Measurements from ENCODE around the gene NOL12.

DNA sequence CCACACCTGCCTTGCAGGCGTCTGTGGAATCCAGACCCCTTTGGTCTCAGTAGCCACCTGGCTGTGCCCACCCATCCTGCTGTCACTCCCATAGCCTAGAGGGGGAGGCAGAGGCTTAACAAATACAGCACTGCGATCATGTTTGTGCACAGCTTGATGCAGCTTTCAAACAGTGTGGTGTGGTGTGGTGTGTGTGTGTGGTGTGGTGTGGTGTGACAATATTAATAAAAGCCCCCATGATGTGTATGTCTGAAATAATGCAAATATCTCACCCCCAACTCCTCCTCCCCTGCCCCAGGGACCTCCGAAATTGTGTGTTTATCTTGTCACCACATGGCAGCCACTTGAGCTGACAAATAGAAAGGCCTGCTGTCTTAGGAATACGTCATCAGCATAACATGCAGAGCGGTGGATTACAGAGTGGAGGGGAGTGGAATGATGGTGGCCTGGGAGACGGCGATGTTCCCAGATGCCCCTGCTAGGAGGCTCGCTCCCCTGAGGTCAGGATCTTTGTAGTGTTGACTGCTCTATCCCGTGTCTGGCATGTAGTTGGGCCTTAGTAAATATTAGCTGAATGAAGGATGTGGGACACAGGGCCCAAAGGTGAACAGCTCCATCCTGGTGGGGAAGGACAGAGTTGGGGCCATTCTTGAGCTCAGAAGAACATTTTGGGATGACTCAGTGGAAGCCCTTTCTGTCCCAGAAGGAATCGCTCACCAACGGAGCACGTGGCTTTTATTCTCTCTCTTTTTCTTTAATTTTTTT is 24.8 kb upstream of the NOL12 start:
- 0 out of 2 replicates have a peak, but pooled peaks have one; percentile 11 for TF ChIP-seq ZNF660 (tag by site-specific recombination; IDR thresholded peaks at IDR 0.05)
- TF ChIP-seq, protein P1, sequence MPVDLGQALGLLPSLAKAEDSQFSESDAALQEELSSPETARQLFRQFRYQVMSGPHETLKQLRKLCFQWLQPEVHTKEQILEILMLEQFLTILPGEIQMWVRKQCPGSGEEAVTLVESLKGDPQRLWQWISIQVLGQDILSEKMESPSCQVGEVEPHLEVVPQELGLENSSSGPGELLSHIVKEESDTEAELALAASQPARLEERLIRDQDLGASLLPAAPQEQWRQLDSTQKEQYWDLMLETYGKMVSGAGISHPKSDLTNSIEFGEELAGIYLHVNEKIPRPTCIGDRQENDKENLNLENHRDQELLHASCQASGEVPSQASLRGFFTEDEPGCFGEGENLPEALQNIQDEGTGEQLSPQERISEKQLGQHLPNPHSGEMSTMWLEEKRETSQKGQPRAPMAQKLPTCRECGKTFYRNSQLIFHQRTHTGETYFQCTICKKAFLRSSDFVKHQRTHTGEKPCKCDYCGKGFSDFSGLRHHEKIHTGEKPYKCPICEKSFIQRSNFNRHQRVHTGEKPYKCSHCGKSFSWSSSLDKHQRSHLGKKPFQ (tag by site-specific recombination; IDR thresholded peaks at IDR 0.05) = peak; percentile 69; the same call in 1 of the 2 replicates
- peak; percentile 92 for TF ChIP-seq ZNF600 (tag by site-specific recombination; IDR thresholded peaks at IDR 0.05)
- TF ChIP-seq, protein P2, sequence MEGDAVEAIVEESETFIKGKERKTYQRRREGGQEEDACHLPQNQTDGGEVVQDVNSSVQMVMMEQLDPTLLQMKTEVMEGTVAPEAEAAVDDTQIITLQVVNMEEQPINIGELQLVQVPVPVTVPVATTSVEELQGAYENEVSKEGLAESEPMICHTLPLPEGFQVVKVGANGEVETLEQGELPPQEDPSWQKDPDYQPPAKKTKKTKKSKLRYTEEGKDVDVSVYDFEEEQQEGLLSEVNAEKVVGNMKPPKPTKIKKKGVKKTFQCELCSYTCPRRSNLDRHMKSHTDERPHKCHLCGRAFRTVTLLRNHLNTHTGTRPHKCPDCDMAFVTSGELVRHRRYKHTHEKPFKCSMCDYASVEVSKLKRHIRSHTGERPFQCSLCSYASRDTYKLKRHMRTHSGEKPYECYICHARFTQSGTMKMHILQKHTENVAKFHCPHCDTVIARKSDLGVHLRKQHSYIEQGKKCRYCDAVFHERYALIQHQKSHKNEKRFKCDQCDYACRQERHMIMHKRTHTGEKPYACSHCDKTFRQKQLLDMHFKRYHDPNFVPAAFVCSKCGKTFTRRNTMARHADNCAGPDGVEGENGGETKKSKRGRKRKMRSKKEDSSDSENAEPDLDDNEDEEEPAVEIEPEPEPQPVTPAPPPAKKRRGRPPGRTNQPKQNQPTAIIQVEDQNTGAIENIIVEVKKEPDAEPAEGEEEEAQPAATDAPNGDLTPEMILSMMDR (tag by site-specific recombination; IDR thresholded peaks at IDR 0.05) = peak; percentile 55
- TF ChIP-seq, protein P3, sequence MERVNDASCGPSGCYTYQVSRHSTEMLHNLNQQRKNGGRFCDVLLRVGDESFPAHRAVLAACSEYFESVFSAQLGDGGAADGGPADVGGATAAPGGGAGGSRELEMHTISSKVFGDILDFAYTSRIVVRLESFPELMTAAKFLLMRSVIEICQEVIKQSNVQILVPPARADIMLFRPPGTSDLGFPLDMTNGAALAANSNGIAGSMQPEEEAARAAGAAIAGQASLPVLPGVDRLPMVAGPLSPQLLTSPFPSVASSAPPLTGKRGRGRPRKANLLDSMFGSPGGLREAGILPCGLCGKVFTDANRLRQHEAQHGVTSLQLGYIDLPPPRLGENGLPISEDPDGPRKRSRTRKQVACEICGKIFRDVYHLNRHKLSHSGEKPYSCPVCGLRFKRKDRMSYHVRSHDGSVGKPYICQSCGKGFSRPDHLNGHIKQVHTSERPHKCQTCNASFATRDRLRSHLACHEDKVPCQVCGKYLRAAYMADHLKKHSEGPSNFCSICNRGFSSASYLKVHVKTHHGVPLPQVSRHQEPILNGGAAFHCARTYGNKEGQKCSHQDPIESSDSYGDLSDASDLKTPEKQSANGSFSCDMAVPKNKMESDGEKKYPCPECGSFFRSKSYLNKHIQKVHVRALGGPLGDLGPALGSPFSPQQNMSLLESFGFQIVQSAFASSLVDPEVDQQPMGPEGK (tag by site-specific recombination; IDR thresholded peaks at IDR 0.05) = peak; percentile 91
- TF ChIP-seq ZBTB1 (tag by site-specific recombination; IDR thresholded peaks at IDR 0.05) = no peak
- no peak for TF ChIP-seq MEIS1 (CRISPR knock-in tag; IDR thresholded peaks at IDR 0.05; ENCODE audit: borderline replicate concordance)
- no peak for TF ChIP-seq ZNF112 (tag by site-specific recombination; IDR thresholded peaks at IDR 0.05)
- TF ChIP-seq, protein P4, sequence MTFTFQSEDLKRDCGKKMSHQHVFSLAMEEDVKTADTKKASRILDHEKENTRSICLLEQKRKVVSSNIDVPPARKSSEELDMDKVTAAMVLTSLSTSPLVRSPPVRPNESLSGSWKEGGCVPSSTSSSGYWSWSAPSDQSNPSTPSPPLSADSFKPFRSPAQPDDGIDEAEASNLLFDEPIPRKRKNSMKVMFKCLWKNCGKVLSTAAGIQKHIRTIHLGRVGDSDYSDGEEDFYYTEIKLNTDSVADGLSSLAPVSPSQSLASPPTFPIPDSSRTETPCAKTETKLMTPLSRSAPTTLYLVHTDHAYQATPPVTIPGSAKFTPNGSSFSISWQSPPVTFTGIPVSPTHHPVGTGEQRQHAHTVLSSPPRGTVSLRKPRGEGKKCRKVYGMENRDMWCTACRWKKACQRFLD (tag by site-specific recombination; IDR thresholded peaks at IDR 0.05) = no peak
- no peak for TF ChIP-seq ZNF274 (IDR thresholded peaks at IDR 0.05; ENCODE audit: low read length)
- no peak for TF ChIP-seq ZNF274 (tag by site-specific recombination; IDR thresholded peaks at IDR 0.05; ENCODE audit: borderline replicate concordance)
- TF ChIP-seq RBAK (tag by site-specific recombination; IDR thresholded peaks at IDR 0.05) = no peak
- no peak for TF ChIP-seq ZNF707 (tag by site-specific recombination; IDR thresholded peaks at IDR 0.05)
- TF ChIP-seq ZNF324 (tag by site-specific recombination; IDR thresholded peaks at IDR 0.05) = peak; percentile 70; the same call in 1 of the 2 replicates
